ENCODE measurements around the gene MTIF2.
"Not testable (repeated sequence)": the region's sequence is repeated elsewhere in the genome, so short reads cannot be mapped to it uniquely, and the experiment has no call there.

Gene MTIF2

DNA sequence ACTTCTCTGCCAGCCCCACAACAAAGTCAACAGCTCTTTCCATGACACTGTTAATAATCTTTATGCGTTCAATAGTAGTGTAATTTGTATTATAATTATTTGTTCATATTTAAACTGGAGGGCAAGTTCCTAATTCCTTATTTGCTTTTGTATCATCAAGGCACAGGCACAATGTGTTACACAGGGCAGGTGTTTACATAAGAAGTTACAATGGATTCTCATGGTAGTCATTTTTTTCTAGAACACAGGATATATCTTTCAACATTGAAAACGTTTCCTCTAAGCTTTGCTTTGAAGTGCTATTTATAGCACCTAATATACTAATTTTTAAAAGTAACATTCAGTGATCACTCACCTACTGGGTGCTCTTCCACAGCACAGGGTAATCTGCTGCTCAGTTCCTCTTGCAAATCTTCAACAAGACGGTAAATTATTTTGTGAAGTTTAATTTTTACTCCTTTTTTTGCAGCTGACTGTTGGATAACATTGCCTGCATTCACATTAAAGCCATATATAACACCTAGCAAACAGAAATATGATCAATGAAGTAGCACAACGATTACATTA lies 29.3 kb downstream of the MTIF2 start:
- DNase-seq: no peak

GRCh38 chr2:55236992-55237543 lies 32.0 kb downstream of the MTIF2 start:
- no peak for DNase-seq

DNA sequence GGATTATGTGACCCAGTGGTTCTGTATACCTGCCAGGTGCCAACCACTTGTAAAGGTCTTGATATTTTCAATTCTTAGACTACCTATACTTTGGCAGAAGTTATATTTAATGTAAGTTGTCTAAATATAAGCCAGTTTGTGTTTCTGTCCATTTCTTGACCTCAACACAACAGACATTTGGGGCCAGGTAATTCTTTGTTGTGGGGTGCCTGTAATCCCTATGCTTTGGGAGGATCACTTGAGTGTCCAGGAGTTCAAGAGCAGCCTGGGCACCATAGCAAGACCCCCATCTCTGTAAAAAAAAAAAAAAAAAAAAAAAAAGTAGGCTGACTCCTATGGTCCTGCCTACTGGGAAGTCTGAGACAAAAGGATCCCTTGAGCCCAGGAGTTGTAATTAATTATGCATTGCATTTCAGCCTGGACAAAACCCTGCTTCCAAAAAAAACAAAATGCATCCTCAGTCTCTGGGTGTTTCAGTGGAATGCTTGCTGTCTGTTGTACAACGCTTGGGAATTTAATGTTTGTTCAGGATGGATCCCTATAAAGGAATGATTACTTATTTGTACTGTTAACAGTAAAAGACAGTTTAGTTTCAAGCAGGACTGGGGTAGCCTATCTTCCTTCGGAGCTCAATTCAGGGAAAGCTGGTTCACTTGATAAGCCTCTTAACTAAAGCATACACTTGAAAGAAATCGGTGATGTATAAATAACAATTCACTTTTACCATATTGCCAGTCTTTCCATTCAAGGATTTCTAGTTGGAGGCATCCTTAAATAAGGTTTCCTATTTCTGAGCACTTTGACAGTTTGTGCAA lies 33.1 kb downstream of the MTIF2 start:
- no peak for DNase-seq

- no peak for DNase-seq
Measured at GRCh38 chr2:55233658-55233940, 35.4 kb downstream of the MTIF2 start.

GRCh38 chr2:55232863-55233657 lies 36.0 kb downstream of the MTIF2 start:
- DNase-seq: no peak

DNA sequence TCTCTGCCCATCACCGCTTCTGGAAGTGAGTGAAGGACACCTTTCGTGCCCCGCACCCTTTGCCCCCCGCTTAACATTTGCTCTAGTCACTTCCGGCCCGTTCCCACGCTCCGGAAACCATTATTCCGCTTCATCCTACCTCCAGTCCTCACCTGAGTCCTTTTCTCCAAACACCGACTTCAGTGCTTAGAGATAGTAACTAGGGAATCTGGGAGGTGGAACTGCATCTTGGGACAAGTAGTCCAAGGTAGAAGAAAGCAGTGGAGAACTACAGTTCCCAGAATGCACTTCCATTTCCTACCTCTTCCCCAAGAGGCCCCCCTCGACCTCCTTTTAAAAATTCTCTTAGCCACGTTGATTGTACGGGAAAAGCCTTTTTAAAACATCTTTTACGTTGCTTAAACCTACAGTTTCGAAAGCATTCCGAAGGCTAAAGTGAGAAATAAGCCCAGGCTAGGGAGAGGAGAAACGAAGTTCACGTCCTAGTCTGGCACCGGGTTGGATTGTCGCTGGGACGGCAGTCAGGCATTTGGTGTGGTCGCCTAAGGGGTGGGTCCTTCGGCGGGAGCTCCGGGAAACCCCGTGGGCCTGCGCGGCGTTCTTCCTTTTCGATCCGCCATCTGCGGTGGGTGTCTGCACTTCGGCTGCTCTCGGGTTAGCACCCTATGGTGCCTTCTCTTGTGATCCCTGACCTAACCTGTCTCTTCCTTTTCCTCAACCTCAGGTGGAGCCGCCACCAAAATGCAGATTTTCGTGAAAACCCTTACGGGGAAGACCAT lies 36.8 kb downstream of the MTIF2 start, which contains the start of the genes CLHC1 and RPS27A:
CLHC1 (minus strand) TSS at position 210 of the 779 bp plus-strand sequence. CDS start 9,882 bp downstream, outside the sequence.
RPS27A (plus strand) TSS at position 605 of the 779 bp plus-strand sequence; CDS start at position 742, 137 bp downstream.
- DNase-seq: peak; percentile 52

DNA sequence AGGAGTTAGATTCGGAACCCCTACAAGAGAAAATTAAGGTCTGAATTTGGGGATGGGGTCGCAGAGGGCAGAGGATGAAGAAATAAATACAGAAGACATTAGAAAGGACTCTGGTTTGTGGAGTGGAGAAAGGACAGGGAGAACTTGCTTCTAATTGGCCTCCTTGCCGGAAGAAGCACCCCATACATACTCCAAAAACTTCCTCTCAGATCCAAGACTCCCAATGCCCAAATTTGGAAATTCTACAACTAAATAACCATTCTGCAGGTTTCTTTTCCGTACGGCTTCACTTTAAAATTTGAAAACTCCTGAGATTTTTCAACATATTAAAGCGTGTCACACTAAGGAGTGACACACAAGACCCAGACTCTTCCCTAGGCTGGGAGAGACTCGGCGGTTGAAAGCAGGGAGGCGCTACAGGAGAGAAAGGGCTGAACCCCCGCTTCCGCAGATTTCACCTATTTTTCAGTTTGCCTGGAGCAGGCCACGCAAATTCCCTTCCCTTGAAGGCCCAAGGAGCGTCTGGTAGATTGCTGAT lies 37.4 kb downstream of the MTIF2 start:
- DNase-seq: no peak

GRCh38 chr2:55230551-55230950 lies 38.5 kb downstream of the MTIF2 start:
- no peak for DNase-seq

DNA sequence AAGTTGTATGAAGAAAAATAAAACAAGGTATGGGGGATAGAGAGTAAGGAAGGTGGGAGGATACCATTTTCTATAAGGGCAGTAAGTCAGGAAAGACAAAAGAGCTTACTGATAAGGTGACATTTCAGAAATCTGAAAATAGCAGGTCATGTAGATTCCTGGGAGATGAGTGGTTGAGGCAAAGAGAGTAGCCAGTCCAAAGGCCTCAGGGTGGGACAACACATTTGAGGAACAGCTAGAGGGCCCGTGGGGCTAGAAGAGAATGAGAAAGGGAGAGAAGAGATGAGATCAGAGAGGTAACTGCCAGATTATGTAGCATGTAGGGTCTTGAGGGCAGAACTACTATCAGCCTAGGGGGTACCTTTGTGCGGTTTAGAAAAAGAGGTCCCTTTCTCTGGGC lies 39.8 kb downstream of the MTIF2 start:
- DNase-seq: no peak

- DNase-seq: no peak
Measured at GRCh38 chr2:55228226-55228563, 40.8 kb downstream of the MTIF2 start.

DNA sequence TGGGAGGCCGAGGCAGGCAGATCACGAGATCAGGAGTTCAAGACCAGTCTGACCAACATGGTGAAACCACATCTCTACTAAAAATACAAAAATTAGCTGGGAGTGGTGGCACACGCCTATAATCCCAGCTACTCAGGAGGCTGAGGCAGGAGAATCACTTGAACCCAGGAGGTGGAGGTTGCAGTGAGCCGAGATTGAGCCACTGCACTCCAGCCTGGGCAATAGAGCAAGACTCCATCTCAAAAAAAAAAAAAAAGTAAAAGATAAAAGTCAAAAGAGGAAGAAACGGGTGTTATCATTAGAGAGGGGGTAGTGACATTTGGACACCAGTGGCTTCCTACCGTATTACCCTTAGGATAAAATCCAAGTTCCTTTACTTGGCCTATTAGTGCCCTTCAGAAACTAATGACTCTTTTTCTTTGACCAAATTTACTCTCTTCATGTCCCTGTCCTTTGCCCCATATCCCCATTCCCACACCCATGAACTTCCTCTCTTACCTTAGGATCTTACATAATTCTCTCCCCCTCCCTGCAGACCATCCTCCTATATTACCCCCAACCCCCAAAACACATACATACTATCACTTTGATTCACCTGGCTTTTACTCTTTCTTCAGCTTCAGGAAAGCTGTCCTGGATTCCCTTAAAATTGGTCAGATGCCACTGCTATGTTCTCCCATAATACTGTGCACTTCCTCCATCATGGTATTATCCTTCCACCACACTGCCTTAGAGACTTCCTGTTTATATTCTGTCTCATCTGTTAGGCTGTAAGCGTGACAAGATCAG lies 41.4 kb downstream of the MTIF2 start:
- not testable (repeated sequence) for DNase-seq

GRCh38 chr2:55225481-55226020 lies 43.5 kb downstream of the MTIF2 start:
- DNase-seq: no peak

- DNase-seq: no peak
Measured at GRCh38 chr2:55224761-55225261, 44.2 kb downstream of the MTIF2 start.

- no peak for DNase-seq
Measured at GRCh38 chr2:55223958-55224760, 44.9 kb downstream of the MTIF2 start.

DNA sequence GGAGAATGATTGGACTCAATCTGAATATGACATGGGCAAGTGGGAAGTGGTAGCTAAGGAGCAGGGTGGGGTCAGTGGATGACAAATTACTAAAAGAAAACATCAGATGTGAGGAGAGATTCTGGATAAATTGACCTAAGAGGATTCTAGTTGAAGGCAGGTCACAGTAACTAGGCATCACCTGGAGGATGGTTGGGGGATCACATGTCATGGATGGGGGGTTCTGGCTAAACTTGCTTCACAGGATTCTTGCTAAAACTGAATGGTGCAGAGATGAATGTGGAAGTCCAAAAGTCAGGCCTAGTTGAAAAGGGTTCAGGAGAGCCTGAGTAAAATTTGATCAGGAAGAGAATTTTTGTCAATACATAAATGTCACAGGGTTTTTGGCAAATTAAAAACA lies 55.2 kb downstream of the MTIF2 start:
- DNase-seq: no peak

DNA sequence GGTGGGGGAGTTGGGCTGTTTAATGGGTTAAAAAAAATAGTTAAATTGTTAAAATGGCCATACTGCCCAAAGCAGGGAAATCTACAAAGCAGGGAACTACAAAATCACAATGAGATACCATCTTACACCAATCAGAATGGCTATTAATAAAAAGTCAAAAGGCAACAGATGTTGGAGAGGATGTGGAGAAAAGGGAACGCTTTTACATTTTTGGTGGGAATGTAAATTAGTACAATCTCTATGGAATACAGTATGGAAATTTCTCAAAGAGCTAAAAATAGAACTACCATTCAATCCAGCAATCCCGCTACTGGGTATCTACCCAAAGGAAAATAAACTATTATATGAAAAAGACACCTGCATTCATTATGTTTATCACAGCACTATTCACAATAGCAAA lies 64.1 kb downstream of the MTIF2 start:
- no peak for DNase-seq

- DNase-seq: no peak
Measured at GRCh38 chr2:55204536-55204935, 64.5 kb downstream of the MTIF2 start.

- DNase-seq: no peak
Measured at GRCh38 chr2:55200416-55200815, 68.6 kb downstream of the MTIF2 start.

- DNase-seq: no peak
Measured at GRCh38 chr2:55196526-55196925, 72.5 kb downstream of the MTIF2 start.

DNA sequence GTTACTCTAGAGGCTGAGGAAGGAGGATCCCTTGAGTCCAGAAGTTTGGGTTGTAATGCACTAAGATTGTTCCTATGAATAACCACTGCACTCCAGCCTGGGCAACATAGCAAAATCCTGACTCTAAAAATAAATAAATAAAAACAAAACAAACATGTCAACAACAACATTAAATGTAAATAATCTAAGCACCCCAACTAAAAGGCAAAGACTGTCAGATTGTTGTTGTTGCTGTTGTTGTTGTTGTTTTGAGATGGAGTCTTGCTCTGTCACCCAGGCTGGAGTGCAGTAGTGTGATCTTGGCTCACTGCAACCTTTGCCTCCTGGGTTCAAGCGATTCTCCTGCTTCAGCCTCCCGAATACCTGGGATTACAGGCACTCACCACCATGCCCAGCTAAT lies 77.1 kb downstream of the MTIF2 start:
- DNase-seq: not testable (repeated sequence)

Data from 8988T (cell line).